ENCODE results near the gene FAM3A. TPM values are rescaled to one million over a fixed set of nuclear protein-coding genes. Genes with fewer than 3 reads are reported as not detected.
"Not testable (repeated sequence)": the region's sequence is repeated elsewhere in the genome, so short reads cannot be mapped to it uniquely, and the experiment has no call there.

Gene FAM3A
- total RNA-seq, 1 donor from 2014 or later, result 20.6 TPM

DNA sequence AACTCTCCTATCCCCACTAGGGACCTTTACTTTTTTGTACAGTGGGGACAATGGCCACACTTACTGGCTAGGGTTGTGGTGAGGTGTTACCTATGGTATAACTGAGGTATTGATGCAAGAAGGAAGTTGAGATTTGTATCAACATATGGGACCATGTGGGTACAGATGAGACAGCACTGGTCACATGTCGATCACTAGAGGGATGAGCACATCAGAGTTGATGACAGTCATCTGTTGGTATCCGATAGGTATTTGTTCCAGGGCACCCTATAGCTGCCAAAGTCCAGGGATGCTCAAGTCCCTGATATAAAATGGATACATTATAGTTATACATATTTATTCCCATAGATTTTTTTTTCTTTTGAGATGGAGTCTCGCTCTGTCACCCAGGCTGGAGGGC, 13.0 kb downstream of the FAM3A start:
- DNase-seq, result no peak

DNA sequence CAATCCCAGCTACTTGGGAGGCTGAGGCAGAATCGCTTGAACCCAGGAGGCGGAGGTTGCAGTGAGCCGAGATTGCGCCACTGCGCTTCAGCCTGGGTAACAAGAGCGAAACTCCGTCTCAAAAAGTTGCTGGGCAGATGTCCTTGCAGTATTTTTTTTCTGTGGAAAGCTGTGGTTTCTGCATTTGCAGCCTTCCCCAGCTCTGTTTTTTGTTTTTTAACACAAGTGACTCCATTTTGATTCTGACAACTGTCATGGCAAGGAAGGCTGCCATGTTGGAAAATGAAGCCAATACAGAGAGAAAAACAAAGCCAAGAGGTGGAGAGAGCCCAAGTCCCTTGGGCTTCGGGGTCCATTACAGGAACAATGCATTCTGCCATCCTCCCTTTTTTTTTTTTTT, 13.9 kb downstream of the FAM3A start:
- no peak for DNase-seq

DNA sequence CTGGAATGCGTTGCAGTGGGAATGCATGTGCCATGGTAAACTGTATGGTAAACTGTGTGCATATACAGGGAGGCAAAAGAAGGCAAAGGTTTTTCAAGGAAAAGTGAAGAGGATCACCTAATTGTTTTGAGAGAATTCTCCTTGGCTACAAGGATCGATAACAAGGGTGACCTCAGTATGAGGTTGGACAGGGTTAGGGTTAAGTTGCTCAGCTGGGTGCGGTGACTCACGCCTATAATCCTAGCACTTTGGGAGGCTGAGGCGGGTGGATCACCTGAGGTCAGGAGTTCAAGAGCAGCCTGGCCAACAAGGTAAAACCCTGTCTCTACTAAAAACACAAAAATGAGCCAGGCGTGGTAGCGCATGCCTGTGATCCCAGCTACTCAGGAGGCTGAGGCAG, 14.6 kb downstream of the FAM3A start:
- not testable (repeated sequence) for DNase-seq

DNA sequence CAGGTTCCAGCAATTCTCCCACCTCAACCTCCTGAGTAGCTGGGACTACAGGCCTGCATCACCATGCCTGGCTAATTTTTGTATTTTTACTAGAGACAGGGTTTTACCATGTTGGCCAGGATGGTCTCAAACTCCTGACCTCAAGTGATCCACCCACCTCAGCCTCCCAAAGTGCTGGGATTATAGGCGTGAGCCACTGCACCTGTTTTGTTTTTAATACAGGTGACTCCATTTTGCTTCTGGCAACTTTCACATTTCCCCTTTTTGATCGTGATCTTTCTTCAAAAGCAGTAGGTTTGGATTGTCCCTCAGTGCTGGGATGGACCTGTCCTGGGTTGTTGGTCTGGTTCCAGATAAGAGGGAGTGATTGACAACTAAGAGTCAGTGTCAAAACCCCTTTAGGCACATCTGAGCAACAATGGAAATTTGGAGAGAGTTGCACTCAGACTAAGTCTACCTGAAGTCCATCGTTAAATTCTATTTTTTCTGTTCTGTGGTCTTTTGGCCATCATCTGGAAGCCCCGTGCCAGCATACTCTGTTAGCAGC, 19.4 kb downstream of the FAM3A start:
- not testable (repeated sequence) for DNase-seq

DNA sequence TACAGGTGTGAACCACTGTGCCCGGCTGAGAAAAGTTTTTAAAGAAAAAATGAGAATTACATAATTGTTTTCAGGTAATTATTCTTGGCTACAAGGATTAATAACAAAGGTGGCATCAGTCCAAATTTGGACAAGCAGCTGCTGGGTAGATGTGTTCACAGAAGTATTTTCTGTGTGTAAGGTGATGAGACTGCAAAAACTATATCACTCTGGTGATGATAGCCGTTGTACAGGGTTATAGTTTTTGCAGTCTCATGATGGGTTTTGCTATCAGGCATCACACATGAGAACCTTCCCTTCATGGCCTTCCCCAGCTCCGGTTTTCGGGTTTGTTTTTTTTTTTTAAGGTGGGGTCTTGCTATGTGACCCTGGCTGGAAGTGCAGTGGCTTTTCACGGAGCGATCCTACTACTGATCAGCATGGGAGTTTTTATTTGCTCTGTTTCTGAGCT, 20.5 kb downstream of the FAM3A start:
- DNase-seq, result no peak

DNA sequence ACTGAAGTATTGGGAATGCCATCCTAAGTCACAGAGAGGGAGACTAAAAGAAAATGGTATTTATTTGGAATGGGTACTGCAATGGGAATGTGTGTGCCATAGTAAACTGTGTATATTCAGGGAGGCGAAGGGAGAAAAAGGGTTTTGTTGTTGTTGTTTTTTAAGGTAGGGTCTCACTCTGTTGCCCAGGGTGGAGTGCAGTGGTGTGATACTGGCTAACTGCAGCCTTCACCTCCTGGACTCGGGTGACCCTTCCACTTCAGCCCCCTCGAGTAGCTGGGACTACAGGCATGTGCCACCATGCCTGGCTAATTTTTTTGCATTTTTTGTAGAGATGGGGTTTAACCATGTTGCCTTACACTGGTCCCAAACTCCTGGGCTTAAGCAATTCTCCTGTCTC, 21.3 kb downstream of the FAM3A start:
- no peak for DNase-seq

DNA sequence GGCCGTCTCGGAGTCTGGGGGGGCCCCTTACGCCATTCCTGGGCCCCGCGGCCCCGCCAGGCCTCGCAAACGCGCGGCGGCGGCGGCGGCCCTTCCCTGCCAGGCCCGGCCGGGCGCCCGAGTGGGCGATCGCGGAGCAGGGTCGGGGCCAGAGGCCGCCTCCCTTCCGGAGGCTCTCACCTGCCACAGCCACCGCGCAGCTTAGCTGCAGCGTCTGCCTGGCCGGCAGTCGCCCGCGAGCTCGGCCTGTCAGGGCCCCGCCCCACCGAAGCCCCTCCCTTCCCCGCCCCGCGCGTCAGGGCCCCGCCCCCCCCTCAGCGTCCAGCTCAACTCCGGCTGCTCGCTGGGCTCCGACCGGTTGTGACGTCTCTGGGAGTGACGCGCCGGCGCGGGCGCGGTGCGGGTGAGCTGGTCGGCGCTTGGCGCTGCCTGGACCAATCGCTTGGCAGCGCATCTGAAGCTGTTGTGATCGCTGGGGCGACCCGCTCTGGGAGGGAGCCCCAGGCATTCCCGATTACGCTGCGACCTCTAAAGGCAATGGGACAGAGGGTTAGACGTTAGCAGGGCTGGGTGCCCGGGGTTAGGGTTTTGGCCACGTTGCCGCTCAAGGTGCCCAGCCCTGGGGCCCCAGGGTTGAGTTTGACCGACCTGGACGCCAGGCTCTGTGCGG, 25.5 kb downstream of the FAM3A start, which contains the start of gene SLC10A3:
Gene SLC10A3, minus strand, starts transcription at position 216 of the 670 bp plus-strand sequence. CDS start 1,689 bp downstream, outside the sequence.
- peak; percentile 95 for DNase-seq

DNA sequence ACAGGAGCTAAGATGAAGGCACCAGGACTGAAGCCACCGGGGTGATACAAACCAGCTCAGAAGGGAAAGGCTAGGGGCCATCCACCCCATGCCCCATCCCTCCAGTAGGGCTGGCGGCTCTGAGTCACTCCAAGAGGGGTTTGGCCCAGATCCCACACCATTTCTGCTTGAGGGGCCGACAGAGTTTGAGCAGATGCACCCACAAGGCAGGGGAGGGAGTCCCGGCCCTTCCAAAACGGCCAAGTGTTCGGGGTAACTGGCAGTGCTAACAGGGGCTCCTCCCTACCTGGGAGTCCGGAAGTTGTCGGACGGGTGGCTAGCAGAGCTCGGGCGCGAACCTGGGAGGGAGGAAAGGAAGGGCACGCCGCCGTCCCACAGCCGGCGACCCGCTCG, 26.0 kb downstream of the FAM3A start:
- DNase-seq, result peak; percentile 51

DNA sequence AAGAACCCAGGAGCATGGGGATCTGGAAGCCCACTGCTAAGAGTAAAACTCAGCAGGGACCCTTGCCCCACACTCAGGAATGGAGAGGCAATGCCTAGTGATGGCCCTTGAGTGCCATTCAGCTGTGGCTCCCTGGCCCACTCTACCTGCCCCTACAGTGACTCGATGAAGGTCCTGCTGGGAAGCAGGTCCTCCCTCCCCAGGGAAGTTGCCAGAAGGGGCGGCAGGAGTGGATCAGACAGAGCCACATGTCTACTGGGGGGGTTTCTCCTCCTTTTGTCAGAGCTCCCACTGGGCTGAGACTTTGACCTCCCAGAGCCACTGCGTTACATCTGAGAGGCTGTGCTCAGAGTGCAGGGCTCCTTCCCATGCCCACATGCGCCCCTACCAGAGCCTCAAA, 26.9 kb downstream of the FAM3A start:
- no peak for DNase-seq

DNA sequence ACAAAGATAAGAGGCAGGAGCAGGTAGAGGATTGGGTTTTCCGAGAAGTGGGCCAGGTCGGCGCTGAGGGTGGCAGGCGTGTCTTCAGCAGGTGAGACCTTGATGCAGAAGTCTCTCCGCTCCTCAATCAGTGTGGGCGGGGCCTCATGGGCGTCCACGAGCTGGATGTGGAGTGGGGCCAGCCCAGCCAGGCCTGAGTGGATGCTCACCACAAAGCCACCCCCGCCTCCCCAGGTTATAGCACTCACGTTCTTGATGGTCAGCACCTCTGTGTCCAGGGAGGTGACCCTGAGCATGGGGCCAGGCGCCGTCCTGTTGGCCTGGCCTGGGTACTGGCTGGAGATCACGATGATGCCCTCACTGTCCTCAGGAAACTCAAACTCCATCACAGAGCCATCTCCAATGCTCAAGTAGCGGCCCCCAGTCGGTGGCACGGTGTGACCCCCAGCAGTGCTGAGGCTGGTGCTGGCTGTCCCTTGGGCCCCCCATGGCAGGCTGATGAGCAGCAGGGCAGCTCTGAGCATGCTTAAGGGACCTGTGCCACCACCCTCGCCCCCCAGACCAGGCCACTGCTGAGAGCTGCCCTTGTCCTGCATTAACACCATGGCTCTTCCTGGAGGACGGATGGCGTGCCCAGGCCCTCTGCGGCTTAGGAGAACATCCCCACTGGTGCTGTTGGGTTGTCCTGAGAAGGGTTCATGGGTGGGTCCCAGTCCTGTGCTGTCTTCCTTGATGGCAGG, 27.5 kb downstream of the FAM3A start:
- no peak for DNase-seq

DNA sequence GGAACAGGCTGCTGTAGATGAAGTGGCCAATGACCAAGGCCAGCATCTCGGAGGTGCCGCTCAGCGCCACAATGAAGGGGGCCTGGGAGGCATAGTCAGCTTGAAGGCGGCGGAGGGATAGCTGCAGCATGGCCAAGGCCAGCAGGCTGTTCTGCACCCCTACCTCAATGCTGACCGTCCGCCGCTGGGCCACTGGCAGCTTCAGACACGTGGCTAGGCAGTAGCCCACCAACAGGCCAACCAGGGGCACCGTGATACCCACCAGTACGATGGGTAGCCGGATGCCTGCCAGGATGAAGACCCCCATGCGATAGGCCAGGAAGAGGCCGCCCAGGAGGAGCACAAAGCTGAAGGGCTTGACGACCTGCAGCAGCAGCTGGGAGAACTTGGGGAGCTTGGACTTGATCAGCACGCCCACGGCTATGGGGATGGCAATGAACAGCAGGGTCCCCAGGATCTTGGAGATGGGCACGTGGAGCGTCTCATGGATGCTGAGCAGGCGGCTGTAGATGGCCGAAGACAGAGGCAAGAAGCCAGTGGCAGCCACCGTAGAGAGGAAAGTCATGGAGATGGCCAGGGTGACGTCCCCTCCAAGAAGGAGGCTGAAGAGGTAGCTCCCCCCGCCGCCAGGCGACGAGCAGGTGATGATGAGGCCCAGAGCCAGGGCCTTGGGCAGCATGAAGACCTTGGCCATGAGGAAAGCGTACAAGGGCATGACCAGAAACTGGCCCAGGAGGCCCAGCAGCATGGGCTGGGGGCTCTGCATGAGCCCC, 28.3 kb downstream of the FAM3A start:
- no peak for DNase-seq

DNA sequence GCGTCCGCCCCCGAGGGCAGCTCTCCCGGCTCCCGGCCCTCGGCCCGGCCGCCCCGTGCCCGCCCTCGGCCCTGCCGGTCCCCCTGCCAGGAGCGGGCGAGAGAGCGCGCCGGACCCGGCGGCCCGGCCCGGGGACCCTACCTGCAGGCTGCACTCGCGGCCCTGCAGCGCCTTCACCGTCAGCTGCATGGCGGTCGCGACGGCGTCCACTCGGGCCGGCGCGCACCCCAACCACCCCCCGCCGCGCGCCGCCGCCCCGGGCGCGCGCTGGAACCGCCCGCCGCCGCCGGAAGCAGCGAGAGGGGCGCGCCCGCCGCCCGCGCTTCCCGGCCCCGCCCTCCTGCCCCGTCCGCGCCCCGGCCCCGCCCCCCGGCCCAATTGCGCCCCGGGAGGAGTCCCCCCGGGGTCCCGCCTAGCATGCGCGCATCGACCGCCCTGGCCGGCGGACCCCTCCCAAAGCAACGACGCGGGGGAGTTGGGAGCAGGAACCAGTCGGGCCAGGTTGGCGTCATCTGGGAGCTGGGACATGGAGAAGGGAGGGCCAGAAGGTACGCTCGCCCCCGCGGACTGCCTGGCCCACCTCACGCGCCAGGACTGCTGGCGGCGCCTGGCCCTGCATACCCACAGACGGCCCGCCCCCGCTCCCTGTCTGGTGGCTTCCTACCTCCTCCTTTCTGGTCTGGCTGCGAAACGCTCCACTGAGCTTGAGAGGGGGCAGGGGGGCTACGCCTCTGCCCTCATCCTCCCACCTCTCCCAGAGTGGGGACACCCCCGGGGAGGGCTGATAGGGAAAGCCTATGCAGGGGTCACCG, 29.4 kb downstream of the FAM3A start, which contains the start of gene UBL4A:
Gene UBL4A, minus strand, starts transcription at position 220 of the 812 bp plus-strand sequence. Its CDS starts 31 bp downstream, at position 189.
- peak; percentile 68 for DNase-seq

DNA sequence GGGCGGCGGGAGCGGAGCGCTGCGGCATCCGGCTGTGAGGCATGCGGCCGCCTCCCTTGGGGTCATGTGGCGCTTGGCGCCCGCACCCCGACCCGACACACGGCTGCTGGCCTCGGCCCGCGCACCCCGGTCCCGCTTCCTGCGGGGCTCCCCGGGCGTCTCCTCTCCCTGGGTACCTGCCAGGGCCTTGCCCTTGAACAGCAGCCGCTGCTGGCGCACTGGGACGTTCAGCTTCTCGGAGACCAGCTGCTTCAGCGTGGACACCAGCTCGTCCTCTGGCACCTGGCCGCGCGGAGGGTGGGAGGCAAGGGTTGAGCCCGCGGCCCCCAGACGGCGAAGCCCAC, 30.0 kb downstream of the FAM3A start:
- peak; percentile 24 for DNase-seq

DNA sequence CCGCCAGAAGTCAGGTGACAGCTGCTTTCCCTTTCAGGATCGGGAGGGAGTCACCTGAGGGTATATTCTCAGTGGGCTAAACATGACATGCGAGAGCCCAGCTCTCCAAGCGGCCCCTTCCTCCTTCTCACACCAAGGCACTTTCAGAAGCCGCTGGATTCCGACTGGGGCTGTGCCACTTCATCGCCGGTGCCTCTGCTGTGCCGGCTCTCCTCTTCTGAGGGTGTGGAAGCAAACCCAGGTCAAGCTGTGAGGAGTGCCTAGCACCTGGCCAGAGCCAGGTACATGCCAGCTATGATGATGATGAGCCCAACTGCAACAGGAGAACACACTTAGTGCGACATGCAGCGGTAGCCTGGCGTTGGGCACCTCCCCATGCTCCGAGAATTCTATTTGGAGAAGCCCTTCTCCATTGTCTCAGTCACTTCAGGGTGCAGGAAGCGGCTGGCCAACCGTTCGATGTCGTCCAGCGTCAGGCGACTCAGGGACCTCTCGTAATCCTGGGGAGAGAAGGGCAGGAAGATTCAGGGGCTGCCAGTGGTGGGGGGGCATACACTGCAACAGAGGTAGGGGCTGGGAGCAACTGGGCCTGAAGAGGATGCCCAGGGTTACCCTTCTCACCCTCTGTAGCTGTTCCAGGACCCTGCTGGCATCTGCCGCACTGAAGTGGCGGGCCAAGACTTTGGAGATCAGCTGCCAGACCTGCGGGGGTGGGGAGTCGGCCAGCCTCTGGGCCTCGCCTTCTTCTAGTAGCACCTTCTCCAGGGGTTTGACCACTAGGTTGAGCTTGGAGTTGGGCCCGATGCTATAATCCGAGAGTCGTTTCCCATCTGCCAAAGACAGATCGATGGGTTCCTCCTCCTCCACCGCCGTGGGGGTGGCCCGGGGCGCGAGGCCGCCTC, 30.6 kb downstream of the FAM3A start:
- no peak for DNase-seq

DNA sequence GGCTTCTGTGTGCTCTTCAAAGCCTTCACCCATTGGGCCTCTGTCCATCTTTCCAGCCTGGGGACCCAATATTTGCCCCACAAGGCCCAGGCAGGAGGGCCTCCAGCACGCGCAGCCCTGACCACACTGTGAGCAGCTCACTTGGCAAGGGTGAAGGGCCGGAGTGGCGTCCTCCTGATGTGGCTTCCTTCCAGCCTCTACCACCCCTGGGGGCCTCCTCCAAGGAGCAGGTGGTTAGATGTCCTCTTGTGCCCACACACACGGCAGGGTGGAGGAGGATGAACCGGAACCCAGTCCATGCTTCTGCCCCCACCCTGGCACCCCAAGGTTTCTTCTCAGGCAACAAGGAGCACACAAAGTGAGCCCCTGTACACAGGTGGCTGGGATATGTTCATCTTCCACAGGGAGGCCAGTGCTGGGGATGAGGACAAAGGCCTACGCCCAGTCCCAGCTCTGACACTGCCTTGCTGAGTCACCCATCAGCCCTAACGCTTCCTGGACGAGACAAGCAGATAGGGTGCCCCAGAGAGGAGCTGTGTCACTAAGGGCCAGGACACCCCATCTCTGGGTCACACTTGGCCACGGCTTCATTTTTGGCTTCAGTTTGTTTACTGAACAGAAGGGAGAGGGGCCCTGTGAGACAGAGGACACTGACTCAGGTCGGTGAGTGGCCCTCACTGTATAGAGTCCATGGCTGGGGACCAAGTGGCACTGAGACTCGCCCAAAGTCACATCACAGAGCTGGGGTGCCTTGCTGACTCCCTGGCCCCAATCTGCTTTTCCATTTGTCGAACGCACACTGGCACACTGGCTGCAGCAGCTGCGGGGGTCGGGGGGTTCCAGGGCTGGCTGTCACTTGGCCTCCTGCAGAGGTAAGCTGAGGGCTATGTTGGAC, 31.5 kb downstream of the FAM3A start:
- DNase-seq, result no peak

DNA sequence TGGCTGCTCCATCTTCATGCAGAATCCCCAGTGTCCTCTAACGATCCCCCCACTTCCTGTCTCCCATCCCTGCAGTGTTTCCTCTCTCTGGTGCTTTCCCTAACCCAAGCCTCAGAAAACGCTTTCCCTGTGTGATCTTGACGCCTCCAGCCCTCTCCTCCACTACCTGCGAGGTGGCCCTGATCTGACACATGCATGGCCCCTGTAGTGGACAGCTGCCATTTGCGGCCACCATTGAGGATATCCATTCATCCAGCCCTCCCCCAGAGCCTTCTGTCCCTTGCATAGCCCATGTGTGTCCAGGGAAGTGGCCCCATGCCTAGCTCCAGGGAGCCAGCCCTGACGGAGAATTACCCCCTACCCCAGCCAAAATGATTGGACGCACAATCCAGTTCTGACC, 32.7 kb downstream of the FAM3A start:
- no peak for DNase-seq

DNA sequence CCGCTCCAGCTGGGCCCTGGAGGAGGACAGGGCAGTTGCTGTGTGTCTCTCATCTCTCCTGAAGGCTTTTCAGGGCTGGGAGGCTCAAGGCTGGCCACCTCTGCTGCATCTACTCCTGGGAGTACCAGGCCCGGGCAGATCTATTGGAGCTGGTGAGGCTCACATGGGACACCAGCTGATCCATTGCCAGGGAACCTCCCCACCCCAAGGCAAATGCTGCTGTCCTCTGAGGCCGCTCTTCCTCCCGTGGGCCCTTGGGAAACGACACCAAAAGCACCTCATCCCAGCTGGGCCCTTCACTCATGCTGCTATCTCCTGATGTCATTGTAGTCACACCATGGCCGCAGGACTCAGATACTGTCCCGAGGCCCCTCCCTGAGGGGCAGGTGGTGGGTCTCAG, 33.2 kb downstream of the FAM3A start:
- DNase-seq, result no peak

DNA sequence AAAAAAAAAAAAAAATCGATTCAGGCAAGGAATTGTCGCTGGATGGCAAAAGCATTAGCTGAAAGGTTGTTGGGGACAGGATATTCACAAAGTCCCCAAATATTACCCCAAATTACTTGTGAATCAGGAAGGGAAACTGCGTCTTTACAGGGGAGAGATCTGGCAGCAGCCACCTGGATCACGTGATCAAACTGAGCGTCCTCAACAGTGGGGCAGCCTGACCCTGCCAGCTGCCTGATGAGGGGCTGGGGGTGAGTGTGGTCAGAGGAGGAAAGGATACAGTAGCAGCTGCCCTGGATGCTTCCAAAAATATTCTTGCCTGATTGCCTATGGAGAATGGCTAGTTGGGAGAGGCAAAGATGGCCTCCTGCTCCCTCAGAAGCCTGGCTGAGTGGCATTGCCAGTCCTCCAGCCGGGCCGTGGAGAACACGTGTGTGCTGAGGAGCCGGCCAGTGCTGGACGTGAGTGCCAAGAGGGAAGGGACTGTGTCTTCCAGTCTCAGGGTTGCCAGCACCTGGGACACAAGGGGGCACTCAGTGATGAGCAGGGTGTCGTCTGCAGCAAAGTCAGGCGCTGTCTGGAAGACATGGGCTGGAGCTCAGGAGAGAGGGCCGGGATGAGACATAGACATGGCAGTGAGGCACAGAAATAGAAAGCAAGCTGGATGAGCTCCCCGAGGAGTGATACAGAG, 34.0 kb downstream of the FAM3A start:
- DNase-seq, result no peak

DNA sequence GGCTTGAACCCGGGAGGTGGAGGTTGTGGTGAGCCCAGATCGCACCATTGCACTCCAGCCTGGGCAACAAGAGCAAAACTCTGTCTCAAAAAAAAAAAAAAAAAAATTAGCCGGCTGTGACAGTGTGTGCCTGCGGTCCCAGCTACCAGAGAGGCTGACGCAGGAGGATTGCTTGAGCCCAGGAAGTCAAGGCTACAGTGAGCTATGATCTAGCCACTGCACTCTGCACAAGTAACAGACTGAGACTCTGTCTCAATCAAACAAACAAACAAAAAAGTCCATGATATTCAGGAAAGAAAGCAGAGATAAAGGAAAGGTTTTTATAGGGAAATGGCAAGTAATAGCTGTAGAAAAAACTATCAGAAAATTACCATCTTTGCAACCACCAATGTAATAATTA, 34.8 kb downstream of the FAM3A start:
- DNase-seq, result no peak

All from tongue (tissue), 2 donors.